ENCODE measurements around the gene VPS36.

Gene VPS36

DNA sequence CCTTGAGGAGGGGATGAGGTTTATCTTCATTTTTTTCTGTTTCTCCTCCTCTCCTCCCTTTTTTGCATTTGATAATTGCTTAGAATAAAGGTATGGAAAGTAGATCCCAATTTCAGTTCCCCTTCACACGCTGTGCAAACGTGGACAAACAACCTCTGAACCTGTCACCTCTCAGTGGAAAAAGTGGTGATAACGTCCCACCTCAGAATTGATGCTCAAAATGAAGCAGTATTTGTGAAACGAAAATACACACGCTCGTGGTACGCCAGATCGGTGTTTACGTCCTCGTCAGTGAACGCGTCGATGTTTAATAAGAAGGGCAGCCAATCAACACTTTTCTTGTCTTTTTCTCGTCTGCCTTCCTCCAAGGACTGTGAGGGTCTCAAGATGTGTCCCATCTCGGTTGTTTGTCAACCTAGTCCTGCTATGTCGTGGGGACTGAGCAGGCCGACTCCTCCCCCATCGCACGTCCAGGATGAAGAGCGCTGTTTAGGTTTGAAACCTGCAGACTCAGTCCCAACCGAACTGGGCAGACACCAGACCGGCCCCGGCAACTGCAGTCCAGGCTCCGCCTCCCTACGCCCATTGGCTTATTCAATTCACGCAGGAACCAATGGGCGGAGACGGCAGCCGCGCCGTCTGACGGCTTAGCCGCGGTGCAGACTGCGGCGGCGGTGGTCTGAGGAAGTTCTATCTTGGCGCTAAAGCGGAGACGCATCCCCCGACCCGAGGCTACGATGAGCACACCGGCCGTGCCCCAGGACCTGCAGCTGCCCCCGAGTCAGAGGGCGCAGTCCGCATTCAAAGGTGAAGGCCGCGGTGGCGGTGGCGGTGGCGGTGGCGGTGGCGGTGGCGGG is 4.6 kb upstream of the VPS36 start, which contains the start of gene CKAP2:
Gene CKAP2, plus strand, starts transcription at position 659 of the 857 bp plus-strand sequence. Its CDS starts 79 bp downstream, at position 738.
- H3K4me1 ChIP-seq (ENCODE audit: control insufficient read depth, insufficient read depth, low read length): peaks cover 11% of the 10 kb centered on the region
- H3K27me3 ChIP-seq (ENCODE audit: control insufficient read depth, insufficient read depth, low read length): no peaks in the 10 kb centered on the region
- peak within 1 kb of the TSS; percentile 90 for H3K4me3 ChIP-seq (ENCODE audit: low read length)
- no peaks in the 10 kb centered on the region for H3K9me3 ChIP-seq (ENCODE audit: control insufficient read depth, low read length)
- H3K9ac ChIP-seq (ENCODE audit: low read length): peak within 1 kb of the TSS; percentile 71
- H3K36me3 ChIP-seq (ENCODE audit: control insufficient read depth, insufficient read depth, low read length): no peaks in the 10 kb centered on the region

DNA sequence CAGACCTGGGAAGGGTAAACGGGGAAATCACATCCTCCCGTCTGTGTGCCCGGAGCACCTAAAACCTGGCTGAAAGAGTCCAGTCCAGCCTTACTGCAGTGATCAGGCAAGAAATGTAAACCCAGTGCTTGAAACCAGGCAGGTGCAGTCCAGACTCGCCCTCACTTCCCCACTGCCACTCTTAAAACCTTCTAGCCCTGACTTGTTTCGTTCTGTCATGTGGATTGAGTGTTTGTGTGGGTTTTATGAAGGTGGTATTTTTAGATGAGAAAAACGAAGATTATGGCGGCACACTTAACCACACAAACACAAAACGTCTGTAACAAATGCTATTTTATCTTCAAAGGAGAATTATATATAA is 4.0 kb upstream of the VPS36 start:
- Histone ChIP-seq H3K36me3 (ENCODE audit: control insufficient read depth, insufficient read depth, low read length) (no peaks in the 10 kb centered on the region), H3K9ac (ENCODE audit: low read length) (peak overlapping the region; percentile 71), H3K4me1 (ENCODE audit: control insufficient read depth, insufficient read depth, low read length) (peaks cover 11% of the 10 kb centered on the region), H3K4me3 (ENCODE audit: low read length) (peak overlapping the region; percentile 90), H3K27me3 (ENCODE audit: control insufficient read depth, insufficient read depth, low read length) (no peaks in the 10 kb centered on the region), H3K9me3 (ENCODE audit: control insufficient read depth, low read length) (no peaks in the 10 kb centered on the region)

DNA sequence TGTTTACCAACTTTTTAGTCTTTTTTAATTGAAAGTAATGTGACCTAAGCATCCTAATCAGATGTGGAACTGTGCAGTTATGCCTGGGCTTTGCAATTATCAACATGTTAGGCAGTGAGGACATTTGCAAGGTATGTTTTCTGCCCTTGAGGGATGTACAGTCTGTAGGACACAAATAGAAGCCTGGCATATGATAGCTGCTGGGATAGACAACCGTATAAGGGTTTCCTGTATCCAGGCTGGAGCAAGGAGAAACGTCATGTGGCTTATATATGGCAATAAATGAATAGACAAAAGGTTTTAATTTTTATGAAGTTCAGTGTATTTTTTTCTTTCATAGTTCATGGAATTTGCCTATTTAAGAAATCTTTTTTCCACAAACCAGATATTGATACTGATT is 2.0 kb upstream of the VPS36 start:
- Histone ChIP-seq H3K9ac (ENCODE audit: low read length) (no peak overlapping the region), H3K4me1 (ENCODE audit: control insufficient read depth, insufficient read depth, low read length) (peaks cover 23% of the 10 kb centered on the region), H3K36me3 (ENCODE audit: control insufficient read depth, insufficient read depth, low read length) (no peaks in the 10 kb centered on the region), H3K9me3 (ENCODE audit: control insufficient read depth, low read length) (no peaks in the 10 kb centered on the region), H3K27me3 (ENCODE audit: control insufficient read depth, insufficient read depth, low read length) (no peaks in the 10 kb centered on the region), H3K4me3 (ENCODE audit: low read length) (no peak overlapping the region)

DNA sequence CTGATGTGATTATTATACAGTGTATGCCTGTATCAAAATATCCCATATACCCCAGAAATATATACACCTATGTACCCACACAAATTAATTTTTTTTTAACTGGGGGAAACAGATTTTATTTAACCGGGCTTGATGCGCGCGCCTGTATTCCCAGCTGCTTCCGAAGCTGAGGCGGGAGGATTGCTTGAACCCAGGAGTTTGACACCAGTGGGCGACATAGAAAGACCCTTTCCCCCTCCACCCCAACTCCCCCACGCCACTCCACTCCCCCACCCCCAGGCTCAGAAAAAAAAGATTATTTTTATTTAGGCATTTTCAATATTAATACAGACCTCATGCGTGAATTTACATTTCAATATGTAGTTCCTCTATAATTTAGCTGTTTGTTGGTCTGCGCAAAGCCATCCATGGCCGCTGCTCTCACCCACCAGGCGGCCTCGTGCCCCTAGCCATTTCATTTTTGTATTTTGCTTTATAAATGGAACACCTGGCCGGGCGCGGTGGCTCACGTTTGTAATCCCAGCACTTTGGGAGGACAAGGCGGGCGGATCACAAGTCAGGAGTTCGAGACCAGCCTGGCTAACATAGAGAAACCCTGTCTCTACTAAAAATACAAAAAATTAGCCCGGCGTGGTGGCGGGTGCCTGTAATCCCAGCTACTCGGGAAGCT is 836 bp upstream of the VPS36 start:
- Histone ChIP-seq H3K9ac (ENCODE audit: low read length) (no peak overlapping the region), H3K4me3 (ENCODE audit: low read length) (no peak overlapping the region), H3K36me3 (ENCODE audit: control insufficient read depth, insufficient read depth, low read length) (no peaks in the 10 kb centered on the region), H3K27me3 (ENCODE audit: control insufficient read depth, insufficient read depth, low read length) (no peaks in the 10 kb centered on the region), H3K9me3 (ENCODE audit: control insufficient read depth, low read length) (no peaks in the 10 kb centered on the region), H3K4me1 (ENCODE audit: control insufficient read depth, insufficient read depth, low read length) (peaks cover 14% of the 10 kb centered on the region)

DNA sequence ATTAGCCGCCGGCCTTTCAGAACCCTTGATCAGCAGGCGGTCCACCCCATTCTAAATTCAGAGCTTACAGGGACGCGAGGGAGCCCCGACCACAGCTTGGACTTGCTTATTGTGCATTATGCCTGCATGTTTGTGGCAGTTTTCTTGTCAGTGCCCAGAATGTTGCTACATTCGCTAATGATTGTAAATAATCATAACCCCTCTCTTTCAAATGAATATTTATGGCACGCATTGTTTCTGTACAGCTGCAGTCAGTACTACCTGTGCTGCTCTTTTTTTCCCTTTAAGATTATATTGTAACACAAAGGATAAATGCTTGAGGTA is 321 bp upstream of the VPS36 start:
- H3K9ac ChIP-seq (ENCODE audit: low read length): no peak overlapping the region

DNA sequence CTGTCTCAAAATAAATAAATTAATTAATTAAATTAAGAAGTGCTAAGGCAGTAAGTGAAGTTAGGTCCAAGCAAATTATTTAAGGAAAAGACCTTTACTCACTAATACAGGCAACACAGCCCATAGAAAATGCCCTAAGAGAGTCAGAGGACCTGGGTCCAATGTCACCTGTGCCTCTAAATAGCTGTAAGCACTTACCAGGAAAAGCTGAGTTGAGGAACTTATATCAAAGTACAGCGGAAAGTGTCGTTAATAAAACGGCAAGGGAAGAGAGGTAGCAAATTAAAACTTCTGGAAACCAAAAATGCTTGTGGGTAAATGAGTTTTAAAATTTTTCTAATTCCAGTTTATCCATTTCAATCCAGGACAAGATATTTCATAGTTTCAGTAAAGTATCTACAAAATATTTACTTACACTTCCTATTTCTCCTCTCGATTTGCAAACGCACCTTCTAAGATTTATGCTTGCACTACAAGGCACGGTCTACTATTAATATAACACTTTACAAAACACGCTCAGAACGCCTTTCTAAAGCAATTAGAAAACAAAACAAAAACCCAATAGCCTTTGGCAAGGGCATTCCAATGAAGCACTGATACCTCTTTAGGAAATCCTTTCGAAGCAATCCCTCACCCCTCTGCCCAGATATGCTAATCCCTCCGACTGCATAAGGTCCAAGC is 963 bp downstream of the VPS36 start:
- H3K4me1 ChIP-seq (ENCODE audit: control insufficient read depth, insufficient read depth, low read length): peaks cover 11% of the 10 kb centered on the region
- H3K4me3 ChIP-seq (ENCODE audit: low read length): peak overlapping the region; percentile 86
- no peaks in the 10 kb centered on the region for H3K27me3 ChIP-seq (ENCODE audit: control insufficient read depth, insufficient read depth, low read length)
- H3K9me3 ChIP-seq (ENCODE audit: control insufficient read depth, low read length): no peaks in the 10 kb centered on the region
- H3K9ac ChIP-seq (ENCODE audit: low read length): peak overlapping the region; percentile 96
- H3K36me3 ChIP-seq (ENCODE audit: control insufficient read depth, insufficient read depth, low read length): no peaks in the 10 kb centered on the region

More for the DNA sequence above, 321 bp upstream of the VPS36 start:
- no peaks in the 10 kb centered on the region for H3K9me3 ChIP-seq (ENCODE audit: control insufficient read depth, low read length)
- no peak overlapping the region for H3K4me3 ChIP-seq (ENCODE audit: low read length)
- H3K27me3 ChIP-seq (ENCODE audit: control insufficient read depth, insufficient read depth, low read length): no peaks in the 10 kb centered on the region
- peaks cover 11% of the 10 kb centered on the region for H3K4me1 ChIP-seq (ENCODE audit: control insufficient read depth, insufficient read depth, low read length)
- no peaks in the 10 kb centered on the region for H3K36me3 ChIP-seq (ENCODE audit: control insufficient read depth, insufficient read depth, low read length)

DNA sequence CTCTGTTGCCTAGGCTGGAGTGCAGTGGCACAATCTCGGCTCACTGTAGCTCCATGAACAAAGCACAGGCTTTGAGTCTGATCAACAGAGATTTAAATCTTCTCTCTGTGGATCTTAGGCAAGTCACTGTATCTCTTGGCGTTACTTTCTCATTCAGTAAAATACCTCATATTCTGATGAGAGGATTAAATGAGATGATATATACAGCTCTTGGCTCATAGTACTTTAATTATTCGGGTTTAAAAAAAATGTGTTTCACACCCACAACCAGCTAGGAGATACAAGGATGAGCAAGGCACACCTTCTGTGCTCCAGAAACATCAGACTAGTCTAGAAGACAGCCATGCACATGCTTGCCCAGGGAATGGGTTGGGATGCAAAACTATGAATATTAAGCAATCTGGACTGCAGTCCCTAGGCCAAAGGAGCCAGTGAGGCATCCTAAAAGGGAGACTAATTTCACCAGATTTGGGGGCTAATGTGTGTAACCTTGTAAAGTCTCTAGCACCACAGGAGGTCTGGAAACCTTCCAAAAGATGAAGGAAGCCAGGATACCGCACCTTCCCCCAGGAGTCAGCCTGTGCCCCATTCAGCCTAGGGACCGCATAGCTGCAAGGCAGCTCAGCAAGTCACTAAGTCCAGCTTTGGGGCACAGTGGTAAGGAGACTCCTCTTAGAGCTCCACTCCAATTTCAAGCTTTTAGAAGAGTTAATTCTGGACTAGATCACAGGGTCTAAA is 2.5 kb downstream of the VPS36 start:
- H3K9ac ChIP-seq (ENCODE audit: low read length): no peak overlapping the region
- H3K9me3 ChIP-seq (ENCODE audit: control insufficient read depth, low read length): no peaks in the 10 kb centered on the region
- peaks cover 11% of the 10 kb centered on the region for H3K4me1 ChIP-seq (ENCODE audit: control insufficient read depth, insufficient read depth, low read length)
- no peaks in the 10 kb centered on the region for H3K27me3 ChIP-seq (ENCODE audit: control insufficient read depth, insufficient read depth, low read length)
- no peaks in the 10 kb centered on the region for H3K36me3 ChIP-seq (ENCODE audit: control insufficient read depth, insufficient read depth, low read length)
- H3K4me3 ChIP-seq (ENCODE audit: low read length): no peak overlapping the region

DNA sequence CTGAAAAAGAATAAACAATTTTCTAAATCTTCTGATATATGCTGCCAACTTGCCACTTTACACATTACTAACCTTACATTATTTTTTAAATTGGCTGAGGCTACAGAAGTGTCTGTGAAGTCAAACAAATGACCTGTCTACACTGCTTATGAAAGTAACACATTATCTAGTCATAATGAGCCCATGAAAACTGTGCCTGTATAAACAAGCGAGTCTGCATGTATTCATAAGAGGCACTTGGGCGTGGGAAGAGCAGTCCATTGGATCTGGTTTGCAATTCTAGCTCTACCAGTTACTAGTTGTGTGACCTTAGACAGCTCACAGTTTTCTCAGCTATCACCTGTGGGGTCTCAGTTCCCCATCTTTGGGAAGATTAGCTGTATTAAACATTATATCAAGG is 3.1 kb downstream of the VPS36 start:
- H3K36me3 ChIP-seq (ENCODE audit: control insufficient read depth, insufficient read depth, low read length): no peaks in the 10 kb centered on the region

DNA sequence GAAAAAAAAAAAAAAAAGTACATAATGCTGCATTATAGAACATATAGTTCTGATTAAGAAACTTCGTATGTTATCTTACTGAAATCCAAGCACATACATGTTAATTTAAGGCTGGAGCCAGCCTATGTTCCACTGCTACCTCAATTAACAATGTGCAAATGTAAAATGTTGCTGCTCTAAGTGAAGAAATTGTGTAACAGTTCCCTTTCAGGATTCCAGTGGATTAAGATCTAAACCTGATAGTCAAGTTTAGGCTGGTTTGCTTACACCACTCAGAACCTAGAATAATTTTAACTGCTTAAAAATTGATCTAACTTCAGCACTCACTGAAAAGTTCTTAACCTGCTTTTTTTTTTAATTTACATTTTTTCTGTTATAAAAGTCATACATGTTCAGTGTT is 4.2 kb downstream of the VPS36 start:
- no peaks in the 10 kb centered on the region for H3K9me3 ChIP-seq (ENCODE audit: control insufficient read depth, low read length)
- no peak overlapping the region for H3K4me3 ChIP-seq (ENCODE audit: low read length)
- H3K36me3 ChIP-seq (ENCODE audit: control insufficient read depth, insufficient read depth, low read length): no peaks in the 10 kb centered on the region
- H3K9ac ChIP-seq (ENCODE audit: low read length): no peak overlapping the region
- H3K4me1 ChIP-seq (ENCODE audit: control insufficient read depth, insufficient read depth, low read length): peaks cover 11% of the 10 kb centered on the region
- H3K27me3 ChIP-seq (ENCODE audit: control insufficient read depth, insufficient read depth, low read length): no peaks in the 10 kb centered on the region

More for the DNA sequence above, 3.1 kb downstream of the VPS36 start:
- peaks cover 11% of the 10 kb centered on the region for H3K4me1 ChIP-seq (ENCODE audit: control insufficient read depth, insufficient read depth, low read length)
- H3K4me3 ChIP-seq (ENCODE audit: low read length): no peak overlapping the region
- H3K9me3 ChIP-seq (ENCODE audit: control insufficient read depth, low read length): no peaks in the 10 kb centered on the region
- H3K9ac ChIP-seq (ENCODE audit: low read length): no peak overlapping the region
- H3K27me3 ChIP-seq (ENCODE audit: control insufficient read depth, insufficient read depth, low read length): no peaks in the 10 kb centered on the region

DNA sequence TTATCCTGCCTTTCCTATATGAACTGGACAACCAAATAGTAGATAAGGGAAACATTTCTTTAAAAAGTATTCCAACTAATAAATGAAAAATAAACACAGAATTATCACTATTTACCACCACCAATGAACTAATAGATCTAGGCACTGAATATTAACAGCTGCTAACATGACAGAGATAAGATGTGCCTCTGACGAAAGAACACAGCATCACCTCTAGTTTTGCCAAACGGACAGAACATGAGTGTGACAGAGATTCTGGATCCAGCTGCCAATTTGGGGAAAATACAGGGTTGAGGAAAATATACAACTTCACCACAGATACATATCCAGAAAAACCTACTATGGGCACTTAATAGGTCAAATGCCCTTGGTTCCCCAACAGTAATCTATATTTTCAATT is 18.0 kb downstream of the VPS36 start:
- H3K36me3 ChIP-seq (ENCODE audit: control insufficient read depth, insufficient read depth, low read length): peaks cover 9% of the 10 kb centered on the region

DNA sequence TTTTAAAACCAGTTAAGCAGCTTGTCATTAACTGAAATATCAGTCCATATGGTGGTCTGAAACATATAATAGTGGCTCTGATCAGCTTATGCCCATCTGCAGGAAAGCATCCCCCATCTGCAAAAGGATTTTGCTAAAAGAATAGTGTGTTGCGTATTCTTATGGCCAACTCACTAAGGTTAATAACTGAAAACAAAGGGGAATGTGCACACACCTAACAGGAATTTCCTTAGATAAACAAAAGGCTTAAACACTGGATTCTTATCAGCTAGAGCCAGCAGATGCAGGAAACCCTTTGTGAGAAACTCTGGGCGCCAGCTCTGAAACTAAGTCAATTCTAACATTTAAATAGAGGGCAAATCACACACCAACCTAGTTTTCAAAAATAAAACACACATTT is 22.1 kb downstream of the VPS36 start:
- H3K9me3 ChIP-seq (ENCODE audit: control insufficient read depth, low read length): no peaks in the 10 kb centered on the region
- H3K9ac ChIP-seq (ENCODE audit: low read length): no peak overlapping the region
- H3K4me1 ChIP-seq (ENCODE audit: control insufficient read depth, insufficient read depth, low read length): peaks cover 3% of the 10 kb centered on the region
- H3K36me3 ChIP-seq (ENCODE audit: control insufficient read depth, insufficient read depth, low read length): peaks cover 4% of the 10 kb centered on the region
- H3K4me3 ChIP-seq (ENCODE audit: low read length): no peak overlapping the region
- H3K27me3 ChIP-seq (ENCODE audit: control insufficient read depth, insufficient read depth, low read length): no peaks in the 10 kb centered on the region

More for the DNA sequence above, 18.0 kb downstream of the VPS36 start:
- Histone ChIP-seq H3K9ac (ENCODE audit: low read length) (no peak overlapping the region), H3K4me3 (ENCODE audit: low read length) (no peak overlapping the region), H3K4me1 (ENCODE audit: control insufficient read depth, insufficient read depth, low read length) (peaks cover 3% of the 10 kb centered on the region), H3K9me3 (ENCODE audit: control insufficient read depth, low read length) (no peaks in the 10 kb centered on the region), H3K27me3 (ENCODE audit: control insufficient read depth, insufficient read depth, low read length) (no peaks in the 10 kb centered on the region)
